ENCODE results near the gene BMPR1A.

Gene BMPR1A

DNA sequence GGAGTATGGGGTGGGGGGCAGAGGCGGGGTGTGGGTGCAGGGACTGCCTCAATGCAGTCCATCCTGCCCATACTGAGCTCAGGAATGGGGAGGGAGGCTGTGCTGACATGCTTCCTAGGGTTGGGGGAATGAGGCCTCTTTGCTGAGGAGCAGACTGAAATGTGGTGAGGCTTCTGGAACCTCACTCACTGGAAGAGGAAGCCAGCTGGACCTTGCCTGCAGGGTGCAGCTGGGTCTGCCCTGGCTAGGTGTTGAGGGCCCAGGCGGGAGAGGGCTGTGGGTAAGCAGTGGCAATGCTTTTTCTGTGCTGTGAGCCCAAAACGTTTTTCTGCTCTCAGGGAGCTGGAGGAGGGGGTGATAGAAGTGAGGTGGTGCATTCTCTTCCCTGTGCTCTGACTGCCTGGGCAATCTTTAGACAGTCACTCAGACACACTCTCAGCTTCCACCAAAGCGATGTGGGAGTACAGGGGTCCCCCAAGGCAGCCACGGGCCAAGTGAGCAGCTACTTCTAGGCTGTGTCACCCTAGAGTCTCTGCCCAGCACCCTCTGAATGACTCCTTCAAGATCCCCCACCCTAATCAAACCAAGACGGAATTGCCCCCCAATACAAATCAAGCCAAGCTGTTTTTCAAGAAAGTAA lies 41.1 kb upstream of the BMPR1A start:
- H3K36me3 ChIP-seq (ENCODE audit: control insufficient read depth in 2 of 2, insufficient read depth in 2 of 2, low read length in 2 of 2): no peaks in the 10 kb centered on the region
- H3K27me3 ChIP-seq (ENCODE audit: control insufficient read depth in 2 of 2, insufficient read depth in 2 of 2, low read length in 2 of 2): no peaks in the 10 kb centered on the region
- H3K4me3 ChIP-seq (ENCODE audit: low read length in 2 of 2): no peak overlapping the region
- peaks cover 8 to 12% of the 10 kb centered on the region in 2 donors for H3K4me1 ChIP-seq (ENCODE audit: control insufficient read depth in 2 of 2, insufficient read depth in 2 of 2, low read length in 2 of 2)
- no peaks in the 10 kb centered on the region for H3K9me3 ChIP-seq (ENCODE audit: control insufficient read depth in 2 of 2, low read length in 2 of 2)
- H3K9ac ChIP-seq (ENCODE audit: low read depth in 1 of 2, low read length in 2 of 2): no peak overlapping the region
- no peak overlapping the region for H3K27ac ChIP-seq (ENCODE audit: low read depth in 2 of 2, low read length in 2 of 2)

GRCh38 chr10:86715836-86716235 lies 40.6 kb upstream of the BMPR1A start:
- Histone ChIP-seq H3K9ac (ENCODE audit: low read depth in 1 of 2, low read length in 2 of 2) (no peak overlapping the region), H3K4me1 (ENCODE audit: control insufficient read depth in 2 of 2, insufficient read depth in 2 of 2, low read length in 2 of 2) (peaks cover 5 to 8% of the 10 kb centered on the region in 2 donors), H3K36me3 (ENCODE audit: control insufficient read depth in 2 of 2, insufficient read depth in 2 of 2, low read length in 2 of 2) (no peaks in the 10 kb centered on the region), H3K27ac (ENCODE audit: low read depth in 2 of 2, low read length in 2 of 2) (no peak overlapping the region), H3K9me3 (ENCODE audit: control insufficient read depth in 2 of 2, low read length in 2 of 2) (no peaks in the 10 kb centered on the region), H3K4me3 (ENCODE audit: low read length in 2 of 2) (no peak overlapping the region), H3K27me3 (ENCODE audit: control insufficient read depth in 2 of 2, insufficient read depth in 2 of 2, low read length in 2 of 2) (no peaks in the 10 kb centered on the region)

DNA sequence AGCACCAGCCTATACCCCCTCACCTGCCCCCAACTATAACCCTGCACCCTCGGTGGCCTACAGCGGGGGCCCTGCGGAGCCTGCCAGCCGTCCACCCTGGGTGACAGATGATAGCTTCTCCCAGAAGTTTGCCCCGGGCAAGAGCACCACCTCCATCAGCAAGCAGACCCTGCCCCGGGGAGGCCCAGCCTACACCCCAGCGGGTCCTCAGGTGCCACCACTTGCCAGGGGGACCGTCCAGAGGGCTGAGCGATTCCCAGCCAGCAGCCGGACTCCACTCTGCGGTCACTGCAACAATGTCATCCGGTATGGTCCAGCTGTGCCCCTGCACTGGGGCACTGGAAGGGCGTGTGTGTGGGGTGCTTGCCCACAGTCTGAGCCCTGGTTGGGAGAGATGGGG lies 40.0 kb upstream of the BMPR1A start:
- Histone ChIP-seq H3K4me1 (ENCODE audit: control insufficient read depth in 2 of 2, insufficient read depth in 2 of 2, low read length in 2 of 2) (peaks cover 4 to 6% of the 10 kb centered on the region in 2 donors), H3K9ac (ENCODE audit: low read depth in 1 of 2, low read length in 2 of 2) (no peak overlapping the region), H3K27ac (ENCODE audit: low read depth in 2 of 2, low read length in 2 of 2) (no peak overlapping the region), H3K27me3 (ENCODE audit: control insufficient read depth in 2 of 2, insufficient read depth in 2 of 2, low read length in 2 of 2) (no peaks in the 10 kb centered on the region), H3K36me3 (ENCODE audit: control insufficient read depth in 2 of 2, insufficient read depth in 2 of 2, low read length in 2 of 2) (no peaks in the 10 kb centered on the region), H3K9me3 (ENCODE audit: control insufficient read depth in 2 of 2, low read length in 2 of 2) (no peaks in the 10 kb centered on the region), H3K4me3 (ENCODE audit: low read length in 2 of 2) (no peak overlapping the region)

- Histone ChIP-seq H3K36me3 (ENCODE audit: control insufficient read depth in 2 of 2, insufficient read depth in 2 of 2, low read length in 2 of 2) (no peaks in the 10 kb centered on the region), H3K9ac (ENCODE audit: low read depth in 1 of 2, low read length in 2 of 2) (no peak overlapping the region), H3K27ac (ENCODE audit: low read depth in 2 of 2, low read length in 2 of 2) (no peak overlapping the region)
Observed at GRCh38 chr10:86718556-86718955, 37.9 kb upstream of the BMPR1A start.

GRCh38 chr10:86721232-86721631 lies 35.2 kb upstream of the BMPR1A start:
- no peak overlapping the region for H3K27ac ChIP-seq (ENCODE audit: low read depth in 2 of 2, low read length in 2 of 2)
- H3K4me3 ChIP-seq (ENCODE audit: low read length in 2 of 2): no peak overlapping the region
- no peaks in the 10 kb centered on the region for H3K9me3 ChIP-seq (ENCODE audit: control insufficient read depth in 2 of 2, low read length in 2 of 2)
- no peaks in the 10 kb centered on the region for H3K4me1 ChIP-seq (ENCODE audit: control insufficient read depth in 2 of 2, insufficient read depth in 2 of 2, low read length in 2 of 2)
- no peaks in the 10 kb centered on the region for H3K36me3 ChIP-seq (ENCODE audit: control insufficient read depth in 2 of 2, insufficient read depth in 2 of 2, low read length in 2 of 2)
- H3K9ac ChIP-seq (ENCODE audit: low read depth in 1 of 2, low read length in 2 of 2): no peak overlapping the region
- H3K27me3 ChIP-seq (ENCODE audit: control insufficient read depth in 2 of 2, insufficient read depth in 2 of 2, low read length in 2 of 2): no peaks in the 10 kb centered on the region

More at GRCh38 chr10:86718556-86718955, 37.9 kb upstream of the BMPR1A start:
- H3K27me3 ChIP-seq (ENCODE audit: control insufficient read depth in 2 of 2, insufficient read depth in 2 of 2, low read length in 2 of 2): no peaks in the 10 kb centered on the region
- no peaks in the 10 kb centered on the region for H3K9me3 ChIP-seq (ENCODE audit: control insufficient read depth in 2 of 2, low read length in 2 of 2)
- H3K4me1 ChIP-seq (ENCODE audit: control insufficient read depth in 2 of 2, insufficient read depth in 2 of 2, low read length in 2 of 2): no peaks in the 10 kb centered on the region
- no peak overlapping the region for H3K4me3 ChIP-seq (ENCODE audit: low read length in 2 of 2)

DNA sequence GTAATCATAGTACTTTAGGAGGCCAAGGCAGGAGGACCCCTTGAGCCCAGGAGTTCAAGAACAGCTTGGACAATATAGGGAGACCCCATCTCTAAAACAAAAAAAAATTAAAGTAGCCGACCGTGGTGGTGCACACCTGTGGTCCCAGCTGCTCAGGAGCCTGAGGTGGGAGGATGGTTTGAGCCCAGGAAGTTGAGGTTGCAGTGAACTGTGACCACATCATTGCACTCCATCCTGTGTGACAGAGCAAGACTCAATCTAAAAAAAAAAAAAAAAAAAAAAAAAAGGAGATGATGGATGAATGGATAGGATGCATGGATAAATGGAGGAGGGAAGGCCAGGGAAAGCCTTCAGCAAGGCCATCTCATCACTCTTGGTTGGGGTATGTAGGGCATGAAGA lies 33.4 kb upstream of the BMPR1A start:
- Histone ChIP-seq H3K27ac (ENCODE audit: low read depth in 2 of 2, low read length in 2 of 2) (no peak overlapping the region), H3K9ac (ENCODE audit: low read depth in 1 of 2, low read length in 2 of 2) (no peak overlapping the region), H3K36me3 (ENCODE audit: control insufficient read depth in 2 of 2, insufficient read depth in 2 of 2, low read length in 2 of 2) (no peaks in the 10 kb centered on the region), H3K27me3 (ENCODE audit: control insufficient read depth in 2 of 2, insufficient read depth in 2 of 2, low read length in 2 of 2) (no peaks in the 10 kb centered on the region), H3K4me1 (ENCODE audit: control insufficient read depth in 2 of 2, insufficient read depth in 2 of 2, low read length in 2 of 2) (no peaks in the 10 kb centered on the region), H3K9me3 (ENCODE audit: control insufficient read depth in 2 of 2, low read length in 2 of 2) (no peaks in the 10 kb centered on the region), H3K4me3 (ENCODE audit: low read length in 2 of 2) (no peak overlapping the region)

GRCh38 chr10:86724445-86724844 lies 32.0 kb upstream of the BMPR1A start:
- Histone ChIP-seq H3K4me1 (ENCODE audit: control insufficient read depth in 2 of 2, insufficient read depth in 2 of 2, low read length in 2 of 2) (no peaks in the 10 kb centered on the region), H3K27ac (ENCODE audit: low read depth in 2 of 2, low read length in 2 of 2) (no peak overlapping the region), H3K36me3 (ENCODE audit: control insufficient read depth in 2 of 2, insufficient read depth in 2 of 2, low read length in 2 of 2) (no peaks in the 10 kb centered on the region), H3K9ac (ENCODE audit: low read depth in 1 of 2, low read length in 2 of 2) (no peak overlapping the region), H3K27me3 (ENCODE audit: control insufficient read depth in 2 of 2, insufficient read depth in 2 of 2, low read length in 2 of 2) (no peaks in the 10 kb centered on the region), H3K4me3 (ENCODE audit: low read length in 2 of 2) (no peak overlapping the region), H3K9me3 (ENCODE audit: control insufficient read depth in 2 of 2, low read length in 2 of 2) (no peaks in the 10 kb centered on the region)

- Histone ChIP-seq H3K27me3 (ENCODE audit: control insufficient read depth in 2 of 2, insufficient read depth in 2 of 2, low read length in 2 of 2) (no peaks in the 10 kb centered on the region), H3K36me3 (ENCODE audit: control insufficient read depth in 2 of 2, insufficient read depth in 2 of 2, low read length in 2 of 2) (no peaks in the 10 kb centered on the region), H3K4me3 (ENCODE audit: low read length in 2 of 2) (no peak overlapping the region), H3K9me3 (ENCODE audit: control insufficient read depth in 2 of 2, low read length in 2 of 2) (no peaks in the 10 kb centered on the region), H3K9ac (ENCODE audit: low read depth in 1 of 2, low read length in 2 of 2) (no peak overlapping the region), H3K27ac (ENCODE audit: low read depth in 2 of 2, low read length in 2 of 2) (no peak overlapping the region), H3K4me1 (ENCODE audit: control insufficient read depth in 2 of 2, insufficient read depth in 2 of 2, low read length in 2 of 2) (peaks cover 0 to 2% of the 10 kb centered on the region in 2 donors)
Observed at GRCh38 chr10:86725980-86726676, 30.3 kb upstream of the BMPR1A start.

- Histone ChIP-seq H3K4me1 (ENCODE audit: control insufficient read depth in 2 of 2, insufficient read depth in 2 of 2, low read length in 2 of 2) (peaks cover 0 to 2% of the 10 kb centered on the region in 2 donors), H3K9ac (ENCODE audit: low read depth in 1 of 2, low read length in 2 of 2) (no peak overlapping the region), H3K36me3 (ENCODE audit: control insufficient read depth in 2 of 2, insufficient read depth in 2 of 2, low read length in 2 of 2) (no peaks in the 10 kb centered on the region), H3K27me3 (ENCODE audit: control insufficient read depth in 2 of 2, insufficient read depth in 2 of 2, low read length in 2 of 2) (no peaks in the 10 kb centered on the region), H3K9me3 (ENCODE audit: control insufficient read depth in 2 of 2, low read length in 2 of 2) (no peaks in the 10 kb centered on the region), H3K4me3 (ENCODE audit: low read length in 2 of 2) (no peak overlapping the region), H3K27ac (ENCODE audit: low read depth in 2 of 2, low read length in 2 of 2) (no peak overlapping the region)
Observed at GRCh38 chr10:86726677-86726999, 29.8 kb upstream of the BMPR1A start.

DNA sequence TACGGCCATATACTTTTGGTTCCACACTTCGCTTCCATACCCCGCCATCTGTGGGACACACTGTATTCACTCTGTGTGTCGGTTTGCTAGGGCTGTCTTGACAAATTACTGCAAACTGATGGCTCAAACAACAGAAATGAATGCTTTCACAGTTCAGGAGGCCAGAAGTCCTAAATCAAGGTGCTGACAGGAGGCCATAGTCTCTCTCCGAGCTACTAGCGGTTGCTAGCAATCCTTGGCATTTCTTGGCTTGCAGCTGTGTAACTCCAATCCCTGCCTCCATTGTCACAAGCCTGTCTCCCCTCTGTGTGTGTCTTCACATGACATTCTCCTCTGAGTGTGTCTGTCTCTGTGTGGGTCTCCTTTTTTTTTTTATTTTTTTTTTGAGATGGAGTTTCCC lies 28.9 kb upstream of the BMPR1A start:
- no peaks in the 10 kb centered on the region for H3K36me3 ChIP-seq (ENCODE audit: control insufficient read depth in 2 of 2, insufficient read depth in 2 of 2, low read length in 2 of 2)
- H3K4me1 ChIP-seq (ENCODE audit: control insufficient read depth in 2 of 2, insufficient read depth in 2 of 2, low read length in 2 of 2): peaks cover 0 to 2% of the 10 kb centered on the region in 2 donors
- H3K4me3 ChIP-seq (ENCODE audit: low read length in 2 of 2): no peak overlapping the region
- H3K27ac ChIP-seq (ENCODE audit: low read depth in 2 of 2, low read length in 2 of 2): no peak overlapping the region
- no peak overlapping the region for H3K9ac ChIP-seq (ENCODE audit: low read depth in 1 of 2, low read length in 2 of 2)
- H3K27me3 ChIP-seq (ENCODE audit: control insufficient read depth in 2 of 2, insufficient read depth in 2 of 2, low read length in 2 of 2): no peaks in the 10 kb centered on the region
- H3K9me3 ChIP-seq (ENCODE audit: control insufficient read depth in 2 of 2, low read length in 2 of 2): no peaks in the 10 kb centered on the region
